Prostate gland (tissue), 2 donors: Measurements from ENCODE around the gene NINL.

Source experiments
- CTCF ChIP-seq, 4 experiments: fragments of 200-600 bp in 2 of 4; fragments of 450-650 bp in 2 of 4; sonication (generic) in 2 of 4; IDR thresholded peaks; 1 replicate in 3 of 4; 2 replicates in 1 of 4; pipeline ENCODE4 v1.5.1; 2016 to 2019; ENCODE audit warnings: antibody characterized with exemption in 4 of 4, mild to moderate bottlenecking in 2 of 4, moderate library complexity in 2 of 4
- POLR2A ChIP-seq: fragments of 450-650 bp; IDR thresholded peaks from one replicate; pipeline ENCODE4 v1.6.1; 2016; ENCODE audit warnings: antibody characterized with exemption, mild to moderate bottlenecking
- POLR2AphosphoS5 ChIP-seq: sonication (generic); formaldehyde crosslinking; IDR thresholded peaks from one replicate; pipeline ENCODE4 v1.6.1; 2017; ENCODE audit warnings: antibody characterized with exemption

- TF ChIP-seq POLR2A (no peak), CTCF (IDR thresholded peaks at IDR 0.05) (no peak), POLR2AphosphoS5 (no peak)
These were observed 92.2 kb downstream of the NINL start for GRCh38 chr20:25493137-25493536.
